Peyer's patch (tissue), 4 donors: ENCODE data around the gene CALN1. TPM values are rescaled to one million over a fixed set of nuclear protein-coding genes. Genes with fewer than 3 reads are reported as not detected.

ENCODE experiments used
- DNase-seq, 3 donors: peaks; one replicate each; pipeline ENCODE4 v3.0.0-alpha.2; 2017 to 2019
- H3K27ac ChIP-seq, 4 donors: fragments of 200-600 bp; sonication (generic); one replicate each; pipeline ENCODE4 v1.5.1; 2016 to 2019
- H3K27me3 ChIP-seq, 2 donors: fragments of 200-600 bp; sonication (generic); one replicate each; pipeline ENCODE4 v1.5.1; 2019
- H3K36me3 ChIP-seq, 3 donors: fragments of 200-600 bp; sonication (generic); one replicate each; pipeline ENCODE4 v1.5.1; 2016 to 2019
- H3K4me1 ChIP-seq, 4 donors: fragments of 200-600 bp; sonication (generic); one replicate each; pipeline ENCODE4 v1.5.1; 2016 to 2019
- H3K4me3 ChIP-seq, 4 donors: fragments of 200-600 bp; sonication (generic); 1 replicate in 3 of 4; 2 replicates in 1 of 4; pipeline ENCODE4 v1.5.1; 2016 to 2019; ENCODE audit warnings: mild to moderate bottlenecking in 1 of 4
- H3K9me3 ChIP-seq, 4 donors: fragments of 200-600 bp; sonication (generic); one replicate each; pipeline ENCODE4 v1.5.1; 2016 to 2019; ENCODE audit warnings: mild to moderate bottlenecking in 1 of 4
- POLR2A ChIP-seq, 2 donors: fragments of 450-650 bp; IDR thresholded peaks; one replicate each; pipeline ENCODE4 v1.5.1; 2017; ENCODE audit warnings: antibody characterized with exemption in 2 of 2, mild to moderate bottlenecking in 2 of 2, moderate library complexity in 2 of 2
- total RNA-seq, 4 donors: library from RNA; depleted of rRNA; stranded (reverse); fragments of >200 nt; gene quantifications; one replicate each; pipeline ENCODE4 v1.1.0, GENCODE V29; 2016
- TF ChIP-seq, protein P1 (sequence below), 6 experiments: fragments of 450-650 bp in 4 of 6; fragments of 200-600 bp in 2 of 6; sonication (generic) in 1 of 6; IDR thresholded peaks; one replicate each; pipeline ENCODE4 v1.5.1; 2017 to 2019; ENCODE audit warnings: antibody characterized with exemption in 6 of 6, mild to moderate bottlenecking in 3 of 6, moderate library complexity in 1 of 6

CALN1 gene
- total RNA-seq, 4 donors from 2014 or later = 0.13 TPM; not detected in 3

- Histone ChIP-seq H3K4me3 (no peak overlapping the region), H3K36me3 (no peaks in the 10 kb centered on the region), H3K27ac (no peak overlapping the region), H3K4me1 (no peaks in the 10 kb centered on the region), H3K27me3 (no peaks in the 10 kb centered on the region), H3K9me3 (no peaks in the 10 kb centered on the region)
- DNase-seq = no peak
- TF ChIP-seq POLR2A (IDR thresholded peaks at IDR 0.05) = no peak
- TF ChIP-seq, protein P1, sequence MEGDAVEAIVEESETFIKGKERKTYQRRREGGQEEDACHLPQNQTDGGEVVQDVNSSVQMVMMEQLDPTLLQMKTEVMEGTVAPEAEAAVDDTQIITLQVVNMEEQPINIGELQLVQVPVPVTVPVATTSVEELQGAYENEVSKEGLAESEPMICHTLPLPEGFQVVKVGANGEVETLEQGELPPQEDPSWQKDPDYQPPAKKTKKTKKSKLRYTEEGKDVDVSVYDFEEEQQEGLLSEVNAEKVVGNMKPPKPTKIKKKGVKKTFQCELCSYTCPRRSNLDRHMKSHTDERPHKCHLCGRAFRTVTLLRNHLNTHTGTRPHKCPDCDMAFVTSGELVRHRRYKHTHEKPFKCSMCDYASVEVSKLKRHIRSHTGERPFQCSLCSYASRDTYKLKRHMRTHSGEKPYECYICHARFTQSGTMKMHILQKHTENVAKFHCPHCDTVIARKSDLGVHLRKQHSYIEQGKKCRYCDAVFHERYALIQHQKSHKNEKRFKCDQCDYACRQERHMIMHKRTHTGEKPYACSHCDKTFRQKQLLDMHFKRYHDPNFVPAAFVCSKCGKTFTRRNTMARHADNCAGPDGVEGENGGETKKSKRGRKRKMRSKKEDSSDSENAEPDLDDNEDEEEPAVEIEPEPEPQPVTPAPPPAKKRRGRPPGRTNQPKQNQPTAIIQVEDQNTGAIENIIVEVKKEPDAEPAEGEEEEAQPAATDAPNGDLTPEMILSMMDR (IDR thresholded peaks at IDR 0.05) = no peak
Observed at GRCh38 chr7:72048420-72048819, 363.7 kb downstream of the CALN1 start.

DNA sequence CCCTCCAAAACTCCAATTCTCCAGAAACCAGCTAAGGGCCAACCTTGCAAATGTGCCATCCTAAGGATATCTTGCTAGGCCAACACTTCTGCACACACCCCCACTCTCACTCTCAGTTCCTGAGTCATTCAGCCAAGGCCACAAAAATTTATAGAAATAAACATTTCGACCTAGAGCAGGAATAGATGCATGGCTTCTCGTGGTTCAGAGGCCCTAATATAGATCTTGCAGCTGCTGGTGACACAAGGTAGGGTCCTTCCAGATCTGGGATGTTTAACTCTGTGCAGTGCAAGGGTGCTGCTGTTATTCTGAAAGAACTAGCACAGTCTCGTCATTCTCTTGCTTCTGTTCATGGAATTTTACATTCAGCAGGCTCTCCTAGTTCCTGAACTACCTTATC lies 369.3 kb downstream of the CALN1 start:
- no peaks in the 10 kb centered on the region for H3K27me3 ChIP-seq
- no peaks in the 10 kb centered on the region for H3K4me1 ChIP-seq
- no peaks in the 10 kb centered on the region for H3K36me3 ChIP-seq
- no peaks in the 10 kb centered on the region for H3K9me3 ChIP-seq
- no peak for TF ChIP-seq POLR2A (IDR thresholded peaks at IDR 0.05)
- TF ChIP-seq, protein P1 (IDR thresholded peaks at IDR 0.05) = no peak
- no peak overlapping the region for H3K27ac ChIP-seq
- DNase-seq = no peak
- no peak overlapping the region for H3K4me3 ChIP-seq

DNA sequence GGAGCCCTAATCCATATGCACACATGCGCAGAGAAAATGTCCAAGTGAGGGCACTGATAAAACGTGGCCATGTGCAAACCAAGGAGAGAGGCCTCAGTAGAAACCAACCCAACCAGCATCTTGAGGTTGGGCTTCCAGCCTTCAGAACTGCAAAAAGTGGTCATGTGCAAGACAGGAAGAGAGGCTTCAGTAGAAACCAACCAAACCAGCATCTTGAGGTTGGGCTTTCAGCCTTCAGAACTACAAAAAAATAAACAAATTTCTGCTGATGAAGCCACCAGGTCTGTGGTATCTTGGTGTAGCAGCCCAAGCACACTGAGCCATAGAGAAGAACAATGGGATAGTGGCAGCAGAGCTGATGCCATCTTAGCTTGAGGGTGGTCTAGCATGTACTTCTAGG lies 371.5 kb downstream of the CALN1 start:
- Histone ChIP-seq H3K4me1 (no peaks in the 10 kb centered on the region), H3K9me3 (peaks cover 0 to 5% (median 0%) of the 10 kb centered on the region in 4 donors), H3K4me3 (no peak overlapping the region), H3K27ac (no peak overlapping the region), H3K27me3 (no peaks in the 10 kb centered on the region), H3K36me3 (no peaks in the 10 kb centered on the region)
- no peak for DNase-seq
- TF ChIP-seq, protein P1 (IDR thresholded peaks at IDR 0.05) = no peak
- no peak for TF ChIP-seq POLR2A (IDR thresholded peaks at IDR 0.05)

DNA sequence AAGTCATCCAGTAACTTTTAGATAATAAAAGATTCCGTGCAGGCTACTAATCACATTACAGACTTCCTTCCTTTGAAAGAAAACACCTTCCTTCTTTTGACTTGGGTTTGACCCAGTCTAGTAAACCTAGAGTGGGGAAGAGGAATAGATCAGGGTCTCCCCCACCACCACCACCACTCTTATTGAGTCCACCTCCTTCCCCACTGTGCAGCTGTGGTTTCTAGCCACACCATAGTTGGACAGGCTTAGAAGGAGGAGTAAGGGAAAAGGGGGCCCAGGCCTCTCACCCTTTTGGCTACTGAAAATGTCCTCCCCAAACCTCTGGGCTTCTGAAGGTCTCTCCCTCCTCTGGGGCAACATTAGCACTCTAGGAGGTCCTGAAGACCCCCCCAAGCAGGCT lies 372.7 kb downstream of the CALN1 start:
- TF ChIP-seq, protein P1 (IDR thresholded peaks at IDR 0.05) = no peak
- DNase-seq = no peak
- H3K36me3 ChIP-seq = no peaks in the 10 kb centered on the region
- no peaks in the 10 kb centered on the region for H3K4me1 ChIP-seq
- H3K27me3 ChIP-seq = no peaks in the 10 kb centered on the region
- no peak overlapping the region for H3K4me3 ChIP-seq
- no peak overlapping the region for H3K27ac ChIP-seq
- H3K9me3 ChIP-seq = peaks cover 0 to 5% (median 0%) of the 10 kb centered on the region in 4 donors

DNA sequence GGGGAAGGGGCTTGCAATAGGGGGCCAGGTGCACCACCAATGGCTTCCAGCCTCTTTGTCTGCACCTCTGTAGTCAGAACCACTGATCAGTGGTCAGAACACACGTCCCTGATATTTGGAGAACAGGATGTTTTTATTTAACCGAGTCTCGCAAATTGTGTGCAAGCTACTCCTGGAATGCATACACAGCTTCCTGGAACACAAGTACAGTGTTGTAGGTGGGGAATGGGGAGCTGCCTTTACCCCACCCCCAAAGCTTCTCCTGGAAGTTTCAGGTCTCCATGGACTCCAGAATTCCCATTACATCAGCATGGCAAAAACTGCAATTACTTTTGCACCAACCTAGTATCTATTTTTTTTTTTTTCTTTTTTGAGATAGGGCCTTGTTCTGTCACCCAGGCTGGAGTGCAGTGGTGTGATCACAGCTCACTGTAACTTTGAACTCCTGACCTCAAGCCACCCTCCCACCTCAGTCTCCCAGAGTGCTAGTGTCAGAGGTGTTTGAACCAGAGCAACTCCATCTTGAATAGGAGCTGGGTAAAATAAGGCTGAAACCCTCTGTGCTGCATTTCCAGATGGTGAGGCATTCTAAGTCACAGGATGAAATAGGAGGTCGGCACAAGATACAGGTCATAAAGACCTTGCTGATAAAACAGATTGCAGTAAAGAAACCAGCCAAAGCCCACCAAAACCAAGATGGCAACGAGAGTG lies 374.0 kb downstream of the CALN1 start:
- no peaks in the 10 kb centered on the region for H3K27me3 ChIP-seq
- H3K27ac ChIP-seq = no peak overlapping the region
- no peak for TF ChIP-seq POLR2A (IDR thresholded peaks at IDR 0.05)
- TF ChIP-seq, protein P1 (IDR thresholded peaks at IDR 0.05) = no peak
- no peaks in the 10 kb centered on the region for H3K36me3 ChIP-seq
- H3K9me3 ChIP-seq = peaks cover 0 to 5% (median 0%) of the 10 kb centered on the region in 4 donors
- no peaks in the 10 kb centered on the region for H3K4me1 ChIP-seq
- no peak for DNase-seq
- H3K4me3 ChIP-seq = no peak overlapping the region
